ENCODE results near the gene PPP5C.
"Not testable (repeated sequence)": the region's sequence is repeated elsewhere in the genome, so short reads cannot be mapped to it uniquely, and the experiment has no call there.

Gene PPP5C

GRCh38 chr19:46386996-46387712 is 40.3 kb downstream of the PPP5C start:
- no peak for DNase-seq (ENCODE audit: low spot score)

- DNase-seq (ENCODE audit: low spot score) = no peak
These were observed 40.8 kb downstream of the PPP5C start for GRCh38 chr19:46387713-46388130.

- DNase-seq (ENCODE audit: low spot score) = no peak
These were observed 41.6 kb downstream of the PPP5C start for GRCh38 chr19:46388311-46389095.

- peak; percentile 52 for DNase-seq (ENCODE audit: low spot score)
These were observed 43.4 kb downstream of the PPP5C start for GRCh38 chr19:46390121-46390858.

GRCh38 chr19:46390866-46391265 is 44.0 kb downstream of the PPP5C start:
- no peak for DNase-seq (ENCODE audit: low spot score)

GRCh38 chr19:46391296-46392251 is 44.7 kb downstream of the PPP5C start:
- DNase-seq (ENCODE audit: low spot score) = no peak

- DNase-seq (ENCODE audit: low spot score) = no peak
These were observed 45.4 kb downstream of the PPP5C start for GRCh38 chr19:46392252-46392801.

GRCh38 chr19:46392837-46393236 is 46.0 kb downstream of the PPP5C start:
- no peak for DNase-seq (ENCODE audit: low spot score)

GRCh38 chr19:46393456-46394401 is 46.8 kb downstream of the PPP5C start:
- DNase-seq (ENCODE audit: low spot score) = no peak

GRCh38 chr19:46394402-46394797 is 47.5 kb downstream of the PPP5C start:
- no peak for DNase-seq (ENCODE audit: low spot score)

- DNase-seq (ENCODE audit: low spot score) = not testable (repeated sequence)
These were observed 51.1 kb downstream of the PPP5C start for GRCh38 chr19:46397801-46398479.

- no peak for DNase-seq (ENCODE audit: low spot score)
These were observed 55.8 kb downstream of the PPP5C start for GRCh38 chr19:46402725-46403124.

GRCh38 chr19:46404055-46404752 is 57.3 kb downstream of the PPP5C start:
- no peak for DNase-seq (ENCODE audit: low spot score)

- peak; percentile 44 for DNase-seq (ENCODE audit: low spot score)
These were observed 58.0 kb downstream of the PPP5C start for GRCh38 chr19:46404753-46405468.

GRCh38 chr19:46406976-46407375 is 60.1 kb downstream of the PPP5C start:
- DNase-seq (ENCODE audit: low spot score) = no peak

GRCh38 chr19:46407856-46408663 is 61.2 kb downstream of the PPP5C start:
- DNase-seq (ENCODE audit: low spot score) = no peak

GRCh38 chr19:46408664-46409039 is 61.8 kb downstream of the PPP5C start:
- DNase-seq (ENCODE audit: low spot score) = no peak
